Cardiac ventricle fibroblast (primary cell): ENCODE measurements around the gene CXCR3. TPM values are rescaled to one million over a fixed set of nuclear protein-coding genes. Genes with fewer than 3 reads are reported as not detected.

ENCODE experiments used
- total RNA-seq: library from RNA; depleted of rRNA; stranded (reverse); fragments of >200 nt; gene quantifications from 2 replicates; pipeline ENCODE4 v1.2.3, GENCODE V29; 2015

CXCR3 gene
- total RNA-seq, result not detected in 2 replicates

GRCh38 chrX:71618303-71618721, at the start of gene CXCR3:
TSS of gene CXCR3 (minus strand) at chrX:71618511. CDS start at chrX:71618449, 62 bp downstream.

GRCh38 chrX:71667328-71668247, 49.3 kb upstream of the CXCR3 start, which contains the start of gene LOC101059915:
TSS of gene LOC101059915 (plus strand) at chrX:71667546.

GRCh38 chrX:71578253-71579135, 39.8 kb downstream of the CXCR3 start, which contains the start of gene GCNA:
TSS of gene GCNA (plus strand) at chrX:71578437. CDS start at chrX:71580822, 2,385 bp downstream.

Other genes starting within 250 kb of the CXCR3 start
- 86.2 and 90.9 TPM in 2 replicates for gene OGT, start 85.4 kb downstream of the CXCR3 start, total RNA-seq
- gene GCNA, start 40.1 kb downstream of the CXCR3 start, total RNA-seq, result 0.69 and 5.6 TPM in 2 replicates
- gene CXorf49, start 99.8 kb upstream of the CXCR3 start, total RNA-seq, result not detected in 2 replicates
- gene CXorf49B, start 144.8 kb upstream of the CXCR3 start, total RNA-seq, result not detected in 2 replicates